Stomach (tissue), 4 donors: ENCODE measurements around the gene SAPCD2.

Experiments used
- EP300 ChIP-seq: sonication (generic); formaldehyde crosslinking; IDR thresholded peaks from one replicate; pipeline ENCODE4 v1.6.1; 2017; ENCODE audit warnings: antibody characterized with exemption
- POLR2A ChIP-seq, 4 donors: fragments of 450-650 bp; IDR thresholded peaks; one replicate each; pipeline ENCODE4 v1.6.1; 2016; ENCODE audit warnings: antibody characterized with exemption in 4 of 4, control low read depth in 2 of 4, mild to moderate bottlenecking in 1 of 4, moderate library complexity in 1 of 4
- POLR2AphosphoS5 ChIP-seq, 3 donors: sonication (generic); formaldehyde crosslinking; IDR thresholded peaks; one replicate each; pipeline ENCODE4 v1.6.1; 2016; ENCODE audit warnings: antibody characterized with exemption in 3 of 3
- TF ChIP-seq, protein P1 (sequence below), 7 experiments: fragments of 450-650 bp in 4 of 7; fragments of 200-600 bp in 3 of 7; sonication (generic) in 3 of 7; IDR thresholded peaks; one replicate each; pipeline ENCODE4 v1.5.1; 2016 to 2019; ENCODE audit warnings: antibody characterized with exemption in 7 of 7, control low read depth in 2 of 7, mild to moderate bottlenecking in 1 of 7

DNA sequence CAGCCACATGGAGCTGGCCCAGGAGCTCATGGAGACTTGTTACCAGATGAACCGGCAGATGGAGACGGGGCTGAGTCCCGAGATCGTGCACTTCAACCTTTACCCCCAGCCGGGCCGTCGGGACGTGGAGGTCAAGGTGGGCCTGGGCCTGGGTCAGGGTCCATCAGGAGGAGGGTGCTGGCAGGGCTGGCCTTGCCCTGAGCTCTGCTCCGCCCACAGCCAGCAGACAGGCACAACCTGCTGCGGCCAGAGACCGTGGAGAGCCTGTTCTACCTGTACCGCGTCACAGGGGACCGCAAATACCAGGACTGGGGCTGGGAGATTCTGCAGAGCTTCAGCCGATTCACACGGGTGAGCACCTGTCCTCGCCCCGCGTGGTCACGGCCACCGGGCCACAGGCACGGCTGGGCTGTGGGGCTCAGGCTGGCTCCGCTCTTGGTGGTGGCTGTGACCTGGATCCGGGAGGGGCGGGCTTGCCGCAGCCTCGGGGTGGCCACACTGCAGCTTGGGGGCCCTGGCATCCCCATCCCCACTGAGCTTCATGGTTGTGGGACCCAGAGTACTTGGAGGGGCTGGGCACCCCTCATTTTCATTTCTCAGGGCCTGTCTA lies 37.1 kb upstream of the SAPCD2 start:
- TF ChIP-seq POLR2A (IDR thresholded peaks at IDR 0.05): no peak
- TF ChIP-seq, protein P1, sequence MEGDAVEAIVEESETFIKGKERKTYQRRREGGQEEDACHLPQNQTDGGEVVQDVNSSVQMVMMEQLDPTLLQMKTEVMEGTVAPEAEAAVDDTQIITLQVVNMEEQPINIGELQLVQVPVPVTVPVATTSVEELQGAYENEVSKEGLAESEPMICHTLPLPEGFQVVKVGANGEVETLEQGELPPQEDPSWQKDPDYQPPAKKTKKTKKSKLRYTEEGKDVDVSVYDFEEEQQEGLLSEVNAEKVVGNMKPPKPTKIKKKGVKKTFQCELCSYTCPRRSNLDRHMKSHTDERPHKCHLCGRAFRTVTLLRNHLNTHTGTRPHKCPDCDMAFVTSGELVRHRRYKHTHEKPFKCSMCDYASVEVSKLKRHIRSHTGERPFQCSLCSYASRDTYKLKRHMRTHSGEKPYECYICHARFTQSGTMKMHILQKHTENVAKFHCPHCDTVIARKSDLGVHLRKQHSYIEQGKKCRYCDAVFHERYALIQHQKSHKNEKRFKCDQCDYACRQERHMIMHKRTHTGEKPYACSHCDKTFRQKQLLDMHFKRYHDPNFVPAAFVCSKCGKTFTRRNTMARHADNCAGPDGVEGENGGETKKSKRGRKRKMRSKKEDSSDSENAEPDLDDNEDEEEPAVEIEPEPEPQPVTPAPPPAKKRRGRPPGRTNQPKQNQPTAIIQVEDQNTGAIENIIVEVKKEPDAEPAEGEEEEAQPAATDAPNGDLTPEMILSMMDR (IDR thresholded peaks at IDR 0.05): no peak
- no peak for TF ChIP-seq EP300
- TF ChIP-seq POLR2AphosphoS5 (IDR thresholded peaks at IDR 0.05): no peak
